Activated naive CD8-positive, alpha-beta T cell treated with anti-CD3 and anti-CD28 coated beads, Interleukin-2, amount 50 U/mL, for 16 hours (primary cell): ENCODE data around the gene VPS72.

Experiments used
- DNase-seq: peaks from one replicate; pipeline ENCODE4 v3.0.0-alpha.2; 2020; ENCODE audit warnings: low read depth, low spot score

The VPS72 gene

DNA sequence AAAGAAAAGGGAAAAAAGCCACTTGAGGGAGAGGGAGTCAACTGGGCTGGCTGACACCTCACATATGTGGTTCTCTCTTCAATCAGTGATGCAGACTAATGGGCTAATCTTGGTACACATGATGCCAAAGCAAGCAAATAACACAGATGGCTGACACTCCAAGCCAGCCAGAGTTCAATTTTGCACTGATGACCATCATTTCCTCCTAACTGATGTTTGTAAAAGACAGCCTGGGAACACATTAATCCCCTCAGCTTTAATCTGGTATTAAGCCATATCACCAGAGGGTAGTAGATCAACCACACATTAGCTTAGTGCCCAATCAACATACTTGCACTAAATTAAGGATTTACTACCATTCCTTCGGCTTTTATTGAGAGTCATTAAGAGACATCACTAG is 2.8 kb downstream of the VPS72 start:
- no peak for DNase-seq

DNA sequence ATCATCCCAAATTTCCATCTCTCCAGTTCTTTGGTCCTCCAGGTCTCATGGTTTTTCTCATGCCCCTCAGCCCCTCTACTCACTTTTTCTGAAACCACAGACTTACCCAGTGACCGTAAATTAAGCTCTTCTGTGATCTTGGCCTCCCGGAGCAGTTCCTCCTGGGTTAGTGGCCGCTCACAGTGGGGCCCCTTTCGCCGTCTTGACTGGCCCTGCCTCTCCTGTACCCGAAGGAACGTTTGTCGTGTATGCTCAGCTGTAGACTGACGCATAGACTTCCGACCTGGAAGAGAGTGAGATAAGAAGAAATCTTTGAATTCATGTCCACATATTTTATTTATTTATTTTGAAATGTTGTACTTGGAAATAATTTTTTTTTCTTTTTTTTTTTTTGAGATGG is 5.8 kb downstream of the VPS72 start:
- no peak for DNase-seq

- DNase-seq = no peak
These were observed 13.4 kb downstream of the VPS72 start for GRCh38 chr1:151176514-151177045.

DNA sequence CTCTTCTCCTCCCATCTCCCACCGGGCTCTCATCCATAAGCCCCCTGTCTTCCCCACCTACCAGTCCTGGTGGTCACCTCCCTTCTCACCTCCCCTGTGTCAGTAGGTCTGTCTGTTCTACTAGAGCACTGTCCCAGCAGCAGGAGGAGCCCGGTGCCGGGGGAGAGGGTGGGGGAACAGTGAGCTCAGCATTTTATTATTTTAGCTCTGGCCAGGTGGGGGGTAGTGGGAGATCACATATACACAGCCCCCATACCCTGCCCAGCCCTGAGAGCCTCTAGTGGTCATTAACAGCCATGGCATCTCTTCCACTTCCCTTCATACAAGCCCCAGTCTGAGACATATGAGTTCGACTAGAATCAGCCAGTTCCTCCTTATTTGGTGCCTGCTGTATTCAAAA is 14.1 kb downstream of the VPS72 start, which contains the start of gene TMOD4:
Gene TMOD4 (minus strand): TSS at position 119 of the 400 bp plus-strand sequence. CDS start 1,106 bp downstream, outside the sequence.
- no peak for DNase-seq

GRCh38 chr1:151175041-151175741 is 14.8 kb downstream of the VPS72 start:
- DNase-seq = no peak

DNA sequence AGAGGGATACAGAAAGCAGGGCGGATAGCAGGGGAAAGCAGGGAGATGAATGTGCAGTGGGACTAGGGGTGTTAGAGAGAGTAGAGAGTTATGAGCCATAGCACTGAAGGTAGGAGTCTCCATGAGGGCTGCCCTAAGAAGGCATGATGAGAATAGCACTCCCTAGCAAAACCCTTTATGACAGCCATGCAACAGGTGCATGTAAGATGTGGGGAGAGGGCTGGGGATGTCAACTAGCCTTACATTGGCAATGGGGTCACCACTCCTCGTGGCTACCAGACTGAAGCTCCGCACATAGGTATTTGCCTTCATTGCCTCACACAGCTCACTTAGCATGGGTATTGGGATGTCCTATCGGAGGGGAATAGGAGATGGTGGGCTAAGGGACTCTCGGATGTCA is 18.8 kb downstream of the VPS72 start:
- DNase-seq = no peak

GRCh38 chr1:151167116-151167515 is 22.9 kb downstream of the VPS72 start:
- no peak for DNase-seq

GRCh38 chr1:151166505-151166956 is 23.5 kb downstream of the VPS72 start:
- no peak for DNase-seq

DNA sequence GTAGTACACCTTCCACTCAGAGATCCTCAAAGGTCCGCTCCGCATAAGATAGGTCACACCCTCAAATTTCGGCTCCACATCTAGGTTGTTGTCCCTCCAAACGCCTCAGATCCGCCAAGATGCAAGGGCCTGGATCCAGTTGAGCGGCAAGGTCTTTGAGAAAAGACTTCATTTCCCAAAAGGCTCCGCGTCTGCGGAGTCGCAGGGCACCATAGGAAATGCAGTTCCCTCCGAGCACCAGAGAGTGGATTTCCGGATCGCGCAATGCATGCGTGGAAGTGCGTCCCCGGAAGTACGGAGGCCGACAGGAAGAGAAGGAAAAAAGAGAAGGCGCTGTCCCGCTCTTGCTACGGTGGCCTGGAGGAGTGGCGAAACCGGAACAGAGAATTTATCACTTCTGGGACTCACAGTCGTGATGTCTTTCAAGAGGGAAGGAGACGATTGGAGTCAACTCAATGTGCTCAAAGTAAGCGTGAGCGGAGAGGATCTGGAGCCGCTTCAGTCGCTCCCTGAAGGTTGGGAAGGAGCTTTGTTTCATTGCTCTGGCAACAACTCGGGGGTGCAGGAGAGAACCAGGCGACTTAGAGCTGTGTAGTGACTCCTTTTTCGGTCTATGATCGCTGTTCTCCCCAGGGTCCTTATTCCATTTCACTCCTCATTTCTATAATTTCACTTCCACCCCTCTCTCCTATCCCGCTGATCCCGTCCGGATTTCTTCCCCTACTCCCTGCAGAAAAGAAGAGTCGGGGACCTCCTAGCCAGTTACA is 24.1 kb downstream of the VPS72 start, which contains the start of the genes LYSMD1 and SCNM1:
Gene LYSMD1 (minus strand): TSS at position 165 of the 767 bp plus-strand sequence. CDS start 644 bp downstream, outside the sequence.
Gene SCNM1 (plus strand): TSS at position 407 of the 767 bp plus-strand sequence. CDS start 9 bp downstream, at position 416.
- peak; percentile 91 for DNase-seq

DNA sequence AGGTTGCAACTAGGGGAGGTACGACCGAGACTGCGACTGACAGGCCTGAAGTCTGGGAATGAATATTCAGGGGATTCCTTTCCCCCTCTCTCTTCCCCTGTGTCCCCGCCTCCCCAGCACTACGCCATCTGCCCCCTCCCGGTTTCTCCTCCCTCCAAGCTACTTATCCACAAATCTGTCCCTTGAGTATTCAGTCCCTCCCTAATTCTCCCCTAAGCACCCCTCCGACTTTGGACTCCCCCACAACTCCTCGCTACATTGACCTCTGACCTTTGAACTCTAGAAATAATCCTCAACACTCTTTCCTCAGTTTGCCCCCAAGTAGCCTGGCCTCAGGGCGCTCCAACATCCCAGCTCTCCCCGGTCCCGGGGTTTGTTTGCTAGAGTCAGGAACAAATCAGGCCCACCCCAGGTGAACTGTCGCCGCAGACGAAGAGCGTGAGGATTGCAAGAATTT is 24.7 kb downstream of the VPS72 start:
- no peak for DNase-seq

DNA sequence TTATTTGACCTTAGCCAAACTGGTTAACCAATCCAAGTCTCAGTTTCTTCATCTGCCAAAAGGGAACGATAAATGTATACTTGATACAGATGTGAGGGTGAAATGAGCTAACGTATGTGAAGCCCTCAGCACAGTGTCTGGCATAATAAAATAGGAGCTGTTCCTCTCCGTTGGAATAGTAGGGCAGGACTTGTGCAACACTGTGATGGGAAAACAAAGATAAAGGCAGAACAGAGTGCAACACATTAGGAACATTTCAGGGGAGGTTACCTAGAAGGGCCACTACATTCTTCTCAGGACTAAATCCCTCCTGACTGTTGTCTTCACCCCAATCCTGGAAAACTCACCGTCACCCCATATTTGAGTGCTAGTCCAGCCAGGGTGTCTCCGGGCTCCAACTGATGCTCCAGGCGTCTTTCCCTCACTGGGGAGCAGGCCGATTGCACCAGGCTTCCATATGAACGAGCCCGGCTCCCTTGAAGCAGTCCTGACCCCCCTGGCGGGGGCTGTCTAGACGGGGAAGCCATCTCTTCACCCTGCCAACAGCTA is 25.2 kb downstream of the VPS72 start:
- DNase-seq = no peak

DNA sequence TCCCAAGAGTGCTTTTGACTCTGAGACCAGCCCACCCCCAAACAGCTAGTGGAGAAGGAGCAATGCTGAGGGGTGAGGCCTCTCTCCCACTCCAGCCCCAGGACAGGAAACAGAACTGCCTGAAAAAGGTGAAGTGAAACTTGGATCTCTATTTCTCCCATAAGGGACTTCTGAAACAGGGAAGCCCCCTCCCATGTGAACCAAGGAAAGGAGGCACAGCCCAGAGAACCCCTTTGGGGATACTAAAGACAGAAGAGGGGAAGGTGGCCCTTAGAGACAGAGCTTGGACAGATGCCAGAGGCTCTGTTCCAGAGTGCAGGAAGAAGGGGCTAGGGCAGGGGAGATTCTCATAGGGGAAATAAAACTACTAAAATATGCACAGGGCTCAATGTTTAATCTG is 30.6 kb downstream of the VPS72 start:
- DNase-seq = no peak

DNA sequence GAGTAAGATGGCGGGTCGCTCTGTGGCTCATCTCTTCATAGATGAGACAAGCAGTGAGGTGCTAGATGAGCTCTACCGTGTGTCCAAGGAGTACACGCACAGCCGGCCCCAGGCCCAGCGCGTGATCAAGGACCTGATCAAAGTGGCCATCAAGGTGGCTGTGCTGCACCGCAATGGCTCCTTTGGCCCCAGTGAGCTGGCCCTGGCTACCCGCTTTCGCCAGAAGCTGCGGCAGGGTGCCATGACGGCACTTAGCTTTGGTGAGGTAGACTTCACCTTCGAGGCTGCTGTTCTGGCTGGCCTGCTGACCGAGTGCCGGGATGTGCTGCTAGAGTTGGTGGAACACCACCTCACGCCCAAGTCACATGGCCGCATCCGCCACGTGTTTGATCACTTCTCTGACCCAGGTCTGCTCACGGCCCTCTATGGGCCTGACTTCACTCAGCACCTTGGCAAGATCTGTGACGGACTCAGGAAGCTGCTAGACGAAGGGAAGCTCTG is 31.2 kb downstream of the VPS72 start:
- DNase-seq = no peak

DNA sequence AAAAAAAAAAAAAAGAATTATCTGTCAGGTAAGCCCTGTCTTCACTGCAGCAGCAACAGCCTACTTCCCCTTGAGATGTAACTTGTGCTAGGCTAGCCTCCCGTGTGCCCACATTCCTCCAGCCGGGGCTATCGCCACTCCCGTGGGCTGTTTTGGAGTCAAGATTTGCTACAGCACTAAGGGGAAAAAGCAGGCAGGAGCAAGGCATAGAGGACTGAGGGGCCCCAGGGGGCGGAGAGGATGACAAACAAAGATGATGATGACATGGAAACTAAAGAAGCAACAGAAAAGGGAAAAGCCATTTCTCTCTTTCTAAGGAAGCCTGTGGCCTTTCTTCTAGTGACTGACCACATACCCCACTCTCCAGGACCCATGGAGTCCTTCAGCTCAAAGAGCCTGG is 31.7 kb downstream of the VPS72 start:
- no peak for DNase-seq

DNA sequence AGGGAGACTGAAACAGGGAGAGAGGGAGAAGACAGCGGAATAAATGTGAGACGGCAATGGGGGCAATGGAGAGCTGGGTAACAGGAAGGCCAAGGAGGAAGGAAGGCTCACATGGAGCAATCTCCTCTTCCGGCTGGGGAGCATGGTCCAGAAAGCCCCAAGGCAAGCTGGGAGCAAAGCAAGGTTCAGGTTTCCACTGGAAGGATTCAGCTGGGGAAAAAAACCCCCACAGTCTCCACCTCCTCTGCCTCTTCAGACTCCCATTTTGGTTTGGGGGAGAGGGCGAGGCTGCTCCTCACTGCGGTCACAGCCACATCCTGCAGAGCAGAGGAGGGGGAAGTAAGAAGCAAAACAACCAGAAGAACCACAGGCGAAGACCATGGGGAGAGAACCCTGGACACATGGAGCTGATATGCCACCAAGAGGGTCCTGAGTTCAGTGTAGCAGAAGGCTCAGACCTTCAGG is 32.9 kb downstream of the VPS72 start:
- DNase-seq = no peak

GRCh38 chr1:151156515-151156819 is 33.5 kb downstream of the VPS72 start, which contains the start of gene TNFAIP8L2:
TNFAIP8L2 (plus strand) TSS chr1:151156649; CDS start chr1:151158698, 2,049 bp downstream.
- peak; percentile 48 for DNase-seq

GRCh38 chr1:151147665-151148064 is 42.3 kb downstream of the VPS72 start:
- no peak for DNase-seq

DNA sequence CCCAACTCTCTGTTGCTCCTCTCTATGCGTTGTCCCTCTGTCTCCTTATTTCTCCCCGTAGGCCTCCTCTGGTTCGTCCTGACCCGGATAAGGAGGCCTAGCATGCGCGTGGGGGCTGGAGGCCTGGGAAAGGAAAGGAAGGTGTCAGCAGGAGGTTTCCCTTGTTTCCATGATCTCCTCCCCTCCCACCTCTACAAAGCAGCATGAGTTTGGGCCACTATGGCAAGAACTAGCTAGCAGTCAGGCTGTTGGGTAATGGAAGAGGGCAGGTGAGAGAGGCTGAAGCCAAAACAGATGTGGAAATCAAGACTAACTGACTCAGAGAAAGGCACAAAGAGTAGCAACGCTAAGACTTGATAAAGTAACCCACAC is 42.9 kb downstream of the VPS72 start:
- no peak for DNase-seq

DNA sequence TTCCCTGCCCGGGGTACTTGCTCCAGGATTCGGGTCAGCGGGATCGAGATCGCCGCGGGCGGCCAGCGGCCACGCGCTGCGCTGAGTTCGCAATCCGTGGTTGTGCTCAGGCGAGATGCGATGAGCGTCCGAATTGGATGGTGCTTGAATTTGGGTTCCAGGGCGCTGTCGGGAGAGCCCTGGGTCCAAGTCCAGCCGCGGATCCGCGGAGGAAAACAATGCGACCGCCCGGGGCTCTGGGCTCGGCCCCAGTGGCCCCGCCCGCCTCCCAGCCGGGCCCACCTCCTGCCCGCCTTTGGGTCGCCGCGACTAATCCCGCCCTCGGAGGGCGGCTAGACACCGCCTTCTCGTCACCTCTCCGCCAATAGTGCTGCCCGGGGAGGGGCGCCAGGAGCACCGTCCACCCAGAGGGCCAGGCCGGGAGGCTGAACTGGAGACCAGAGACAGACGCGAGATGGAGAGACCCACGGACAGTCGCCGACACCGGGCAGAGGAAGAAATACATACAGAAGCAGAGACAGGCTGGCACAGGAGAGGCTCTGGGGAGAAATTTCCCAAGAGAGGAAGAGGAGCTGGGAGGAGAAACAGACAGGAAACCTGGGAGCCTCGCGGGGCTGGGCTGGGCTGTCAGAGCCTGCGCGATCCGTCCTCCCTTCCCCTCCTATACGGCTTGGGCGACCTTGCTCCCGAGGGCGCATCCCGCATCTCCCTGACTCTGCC is 43.4 kb downstream of the VPS72 start, which contains the start of gene SEMA6C:
Gene SEMA6C (minus strand): TSS at position 220 of the 720 bp plus-strand sequence. CDS start 4,010 bp downstream, outside the sequence.
- DNase-seq = peak; percentile 74

DNA sequence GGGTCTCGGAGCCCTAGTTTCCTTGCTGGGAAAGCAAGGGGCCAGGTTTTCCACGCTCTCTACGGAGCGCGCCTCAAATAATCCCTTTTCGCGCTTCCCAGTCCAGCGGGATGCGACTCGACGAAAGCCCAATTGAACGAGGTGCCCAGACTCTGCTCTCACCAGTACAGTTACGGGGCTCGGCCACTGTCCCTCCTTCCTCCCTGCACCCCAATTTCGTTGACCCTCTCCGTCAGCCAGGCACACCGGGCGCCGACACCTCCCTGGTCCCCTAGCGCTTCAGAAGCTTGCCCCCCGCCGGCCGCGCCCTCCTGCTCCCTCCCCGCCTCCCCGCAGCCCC is 44.0 kb downstream of the VPS72 start:
- no peak for DNase-seq
